CD4-positive, alpha-beta T cell (primary cell): Measurements from ENCODE around the gene PDLIM7. TPM values are rescaled to one million over a fixed set of nuclear protein-coding genes. Genes with fewer than 3 reads are reported as not detected.

Source experiments
- ATAC-seq: fragments of 200-7000 bp; cut with Tn5 transposase; one replicate; pipeline ENCODE4 v1.10.0; 2022; ENCODE audit warnings: mild to moderate bottlenecking; ENCODE audit not compliant: poor library complexity
- CTCF ChIA-PET: fragments of 350-600 bp; sonication (Branson Sonifier 250); formaldehyde crosslinking; loops from one replicate; lab custom pipeline; 2021; ENCODE audit warnings: antibody characterized with exemption, inconsistent platforms; lab: Charles Lee
- POLR2A ChIA-PET: fragments of 350-600 bp; sonication (Branson Sonifier 250); formaldehyde crosslinking; loops from one replicate; lab custom pipeline; 2021; ENCODE audit warnings: antibody characterized with exemption, inconsistent platforms; lab: Charles Lee
- DNase-seq, 14 experiments: peaks; one replicate each; pipeline ENCODE4 v3.0.0-alpha.2; 2013 to 2020; ENCODE audit warnings: mixed read lengths in 2 of 14
- H3K27ac ChIP-seq, 2 donors: one replicate each; pipeline versions ENCODE4 v1.5.1 to v1.7.0; 2013; ENCODE audit warnings: low read length in 2 of 2, low read depth in 1 of 2, mild to moderate bottlenecking in 1 of 2
- H3K27me3 ChIP-seq, 2 experiments: 1 replicate in 1 of 2; 2 replicates in 1 of 2; pipeline versions ENCODE4 v1.6.1 to v1.7.0; 2013; ENCODE audit warnings: low read length in 2 of 2, control low read depth in 1 of 2, mild to moderate bottlenecking in 1 of 2, moderate library complexity in 1 of 2; ENCODE audit not compliant: insufficient read depth in 2 of 2, control insufficient read depth in 1 of 2
- H3K36me3 ChIP-seq: one replicate; pipeline ENCODE4 v1.6.1; 2013; ENCODE audit warnings: low read length, control low read depth; ENCODE audit not compliant: insufficient read depth
- H3K4me1 ChIP-seq: one replicate; pipeline ENCODE4 v1.6.1; 2013; ENCODE audit warnings: low read length, control low read depth; ENCODE audit not compliant: insufficient read depth
- H3K4me3 ChIP-seq: one replicate; pipeline ENCODE4 v1.5.1; 2013; ENCODE audit warnings: mild to moderate bottlenecking, low read length, moderate library complexity
- H3K9me3 ChIP-seq, 2 experiments: 1 replicate in 1 of 2; 2 replicates in 1 of 2; pipeline versions ENCODE4 v1.6.1 to v1.7.0; 2013; ENCODE audit warnings: low read length in 2 of 2, mild to moderate bottlenecking in 2 of 2, control low read depth in 1 of 2, moderate library complexity in 1 of 2; ENCODE audit not compliant: control insufficient read depth in 1 of 2, insufficient read depth in 1 of 2
- H3K27ac Mint-ChIP-seq: one replicate; pipeline ENCODE4 v1.8.0; 2020; ENCODE audit warnings: mixed read lengths
- H3K27me3 Mint-ChIP-seq: one replicate; pipeline ENCODE4 v1.8.0; 2021; ENCODE audit warnings: mixed read lengths
- H3K36me3 Mint-ChIP-seq: one replicate; pipeline ENCODE4 v1.8.0; 2021; ENCODE audit warnings: low read depth, mixed read lengths
- H3K4me1 Mint-ChIP-seq: one replicate; pipeline ENCODE4 v1.8.0; 2021; ENCODE audit warnings: low read depth, mixed read lengths
- H3K4me3 Mint-ChIP-seq: one replicate; pipeline ENCODE4 v1.8.0; 2020; ENCODE audit warnings: mild to moderate bottlenecking, mixed read lengths
- H3K9me3 Mint-ChIP-seq: one replicate; pipeline ENCODE4 v1.8.0; 2020; ENCODE audit warnings: mixed read lengths
- CTCF ChIP-seq: fragments of 200-600 bp; IDR thresholded peaks from one replicate; pipeline ENCODE4 v1.8.0; 2022; ENCODE audit warnings: antibody characterized with exemption, mild to moderate bottlenecking
- intact Hi-C, 2 experiments: fragments of 100-400 bp; cut with DNase I in 1 of 2; cut with micrococcal nuclease in 1 of 2; formaldehyde crosslinking; loops; one replicate each; pipeline versions ENCODE4 v1.15.1 to v1.9.0; 2023 to 2025; cut with DNase I, micrococcal nuclease
- total RNA-seq, 174 experiments: library from RNA in 2 of 174; stranded (reverse) in 2 of 174; gene quantifications; one replicate each; pipeline ENCODE4 v1.2.3 and lab custom pipeline; 2021 to 2026

Gene PDLIM7
- total RNA-seq, 2 experiments from 2014 or later, result 5.2 to 6.0 TPM

DNA sequence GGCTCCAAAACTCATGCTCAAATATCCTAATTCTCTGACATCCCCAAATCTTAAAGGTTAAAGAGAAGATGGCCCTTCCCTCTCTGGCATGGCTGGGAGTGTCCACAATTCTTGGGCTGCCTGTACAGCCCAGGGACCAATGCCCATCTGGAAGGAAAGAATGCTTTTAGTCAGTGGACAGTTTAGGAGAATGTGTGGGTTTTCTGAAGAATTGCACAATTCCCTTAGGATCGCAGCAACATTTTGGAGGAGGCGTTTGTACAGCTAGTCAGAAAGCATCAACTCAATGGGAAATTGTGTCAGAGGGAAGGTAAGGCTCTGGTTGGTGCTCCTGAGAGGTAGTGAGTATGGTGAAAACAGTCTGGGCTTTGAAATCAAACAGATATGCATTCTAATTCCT is 42.0 kb upstream of the PDLIM7 start:
- Histone ChIP-seq H3K36me3 (peaks cover 62% of the 10 kb centered on the region), H3K27ac (no peak overlapping the region), H3K4me3 (no peak overlapping the region), H3K27me3 (no peaks in the 10 kb centered on the region), H3K4me1 (no peaks in the 10 kb centered on the region), H3K9me3 (no peaks in the 10 kb centered on the region)
- TF ChIP-seq CTCF, result no peak
- Mint-ChIP-seq H3K4me3 (no peak overlapping the region), H3K27ac (no peak overlapping the region), H3K4me1 (peaks cover 13% of the 10 kb centered on the region), H3K9me3 (no peaks in the 10 kb centered on the region), H3K27me3 (no peaks in the 10 kb centered on the region), H3K36me3 (peaks cover 68% of the 10 kb centered on the region)
- CTCF ChIA-PET, result no interaction called here
- POLR2A ChIA-PET, result no interaction called here
- ATAC-seq, result no peak
- no peak for DNase-seq
- intact Hi-C loops, result no loop called here

- Mint-ChIP-seq H3K9me3 (no peaks in the 10 kb centered on the region), H3K4me1 (peaks cover 13% of the 10 kb centered on the region), H3K36me3 (peaks cover 68% of the 10 kb centered on the region), H3K27ac (no peak overlapping the region), H3K4me3 (no peak overlapping the region), H3K27me3 (no peaks in the 10 kb centered on the region)
- intact Hi-C loops, result no loop called here
- Histone ChIP-seq H3K4me1 (no peaks in the 10 kb centered on the region), H3K27me3 (no peaks in the 10 kb centered on the region), H3K4me3 (no peak overlapping the region), H3K9me3 (no peaks in the 10 kb centered on the region), H3K36me3 (peaks cover 65% of the 10 kb centered on the region), H3K27ac (no peak overlapping the region)
- ATAC-seq (no peak), DNase-seq (no peak)
- ChIA-PET POLR2A (no interaction called here), CTCF (no interaction called here)
- TF ChIP-seq CTCF, result no peak
Observed at GRCh38 chr5:177538876-177539275, 41.5 kb upstream of the PDLIM7 start.

DNA sequence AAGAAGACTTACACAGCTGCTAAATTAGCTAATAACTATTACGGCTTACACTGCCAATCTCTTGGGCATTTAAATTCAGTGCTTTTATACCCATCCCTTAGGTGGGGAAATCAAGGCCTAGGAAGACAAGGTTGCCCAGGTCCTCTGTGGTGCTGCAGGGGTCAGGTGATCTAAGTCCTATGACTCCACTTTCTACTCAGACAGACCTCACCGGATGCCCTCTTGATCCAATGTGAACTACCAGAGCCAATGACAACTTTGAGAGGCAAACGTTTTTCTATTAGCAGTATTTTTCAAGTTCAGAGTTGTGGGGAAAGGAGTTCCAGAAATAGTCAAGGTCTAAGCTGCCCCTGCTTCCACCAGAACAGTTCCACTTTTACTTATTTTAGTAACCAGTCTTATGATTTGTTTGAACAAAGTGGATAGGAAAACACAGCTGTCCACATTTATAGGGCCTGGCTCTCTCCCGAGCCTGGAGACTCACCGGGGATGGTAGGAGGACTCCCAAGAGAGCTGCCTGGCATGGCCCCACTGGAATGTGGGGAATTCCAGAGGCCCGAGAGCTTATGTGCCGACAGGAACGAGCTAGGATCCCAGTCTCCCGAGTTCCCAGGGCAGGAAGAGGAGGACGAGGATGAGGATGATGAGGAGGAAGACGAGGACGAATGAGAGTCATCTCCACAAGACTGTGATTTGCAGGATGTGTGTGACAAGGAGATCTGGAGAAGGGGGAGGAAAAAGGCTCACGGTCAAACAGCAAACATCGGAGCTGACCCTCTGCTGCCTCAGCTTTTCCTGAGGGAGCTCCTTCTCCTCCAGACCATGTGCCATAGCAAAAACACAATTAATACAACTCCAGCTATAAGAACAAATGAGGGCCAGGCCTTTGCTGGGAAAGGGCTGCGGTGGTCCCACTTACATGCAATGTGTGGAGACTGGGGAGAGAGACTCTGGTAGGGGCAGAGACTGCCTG is 40.3 kb upstream of the PDLIM7 start:
- Histone ChIP-seq H3K36me3 (peaks cover 70% of the 10 kb centered on the region), H3K27me3 (no peaks in the 10 kb centered on the region), H3K27ac (no peak overlapping the region), H3K9me3 (no peaks in the 10 kb centered on the region), H3K4me1 (no peaks in the 10 kb centered on the region), H3K4me3 (no peak overlapping the region)
- intact Hi-C loops, result no loop called here
- TF ChIP-seq CTCF, result no peak
- H3K4me3 Mint-ChIP-seq, result no peak overlapping the region
- no peaks in the 10 kb centered on the region for H3K27me3 Mint-ChIP-seq
- ChIA-PET CTCF (no interaction called here), POLR2A (interaction anchor here (0.6 to 1.2 kb wide), 2 partner anchors 20 to 147 kb away, joined by 3 read pairs; no protein-coding TSS in a partner anchor)
- no peak for ATAC-seq
- H3K4me1 Mint-ChIP-seq, result peaks cover 13% of the 10 kb centered on the region
- no peak for DNase-seq
- peak overlapping the region; percentile 20 for H3K27ac Mint-ChIP-seq
- peaks cover 65% of the 10 kb centered on the region for H3K36me3 Mint-ChIP-seq
- no peaks in the 10 kb centered on the region for H3K9me3 Mint-ChIP-seq
